ENCODE results near the gene KRTAP3-1.

Gene KRTAP3-1

GRCh38 chr17:40960144-40960543 lies 48.8 kb downstream of the KRTAP3-1 start:
- H3K36me3 ChIP-seq (ENCODE audit: control insufficient read depth, insufficient read depth, low read length): no peaks in the 10 kb centered on the region
- H3K4me3 ChIP-seq (ENCODE audit: insufficient read depth, low read depth, low read length): no peak overlapping the region
- H3K27me3 ChIP-seq (ENCODE audit: control insufficient read depth, insufficient read depth, low read length, poor library complexity, severe bottlenecking): no peaks in the 10 kb centered on the region
- 94 to 96% methylated on average over 10 of the region's 10 CpGs for WGBS, 2 experiments
- no peak overlapping the region for H3K27ac ChIP-seq (ENCODE audit: insufficient read depth, low read depth, low read length, poor library complexity, severe bottlenecking)
- H3K4me1 ChIP-seq (ENCODE audit: control insufficient read depth, insufficient read depth, low read length): no peaks in the 10 kb centered on the region
- H3K9me3 ChIP-seq (ENCODE audit: control insufficient read depth, low read length): no peaks in the 10 kb centered on the region
